ENCODE measurements around the gene PROM2. TPM values are rescaled to one million over a fixed set of nuclear protein-coding genes. Genes with fewer than 3 reads are reported as not detected.
A peak's percentile ranks its signal among the peaks of the same experiment; 100 is the strongest.

Gene PROM2
- total and polyA plus RNA-seq, 10 of the 15 experiments (the other 5 are each of a cell fraction or from before 2014, with no cell fraction given) = 0.01 to 0.04 TPM; not detected in 8

DNA sequence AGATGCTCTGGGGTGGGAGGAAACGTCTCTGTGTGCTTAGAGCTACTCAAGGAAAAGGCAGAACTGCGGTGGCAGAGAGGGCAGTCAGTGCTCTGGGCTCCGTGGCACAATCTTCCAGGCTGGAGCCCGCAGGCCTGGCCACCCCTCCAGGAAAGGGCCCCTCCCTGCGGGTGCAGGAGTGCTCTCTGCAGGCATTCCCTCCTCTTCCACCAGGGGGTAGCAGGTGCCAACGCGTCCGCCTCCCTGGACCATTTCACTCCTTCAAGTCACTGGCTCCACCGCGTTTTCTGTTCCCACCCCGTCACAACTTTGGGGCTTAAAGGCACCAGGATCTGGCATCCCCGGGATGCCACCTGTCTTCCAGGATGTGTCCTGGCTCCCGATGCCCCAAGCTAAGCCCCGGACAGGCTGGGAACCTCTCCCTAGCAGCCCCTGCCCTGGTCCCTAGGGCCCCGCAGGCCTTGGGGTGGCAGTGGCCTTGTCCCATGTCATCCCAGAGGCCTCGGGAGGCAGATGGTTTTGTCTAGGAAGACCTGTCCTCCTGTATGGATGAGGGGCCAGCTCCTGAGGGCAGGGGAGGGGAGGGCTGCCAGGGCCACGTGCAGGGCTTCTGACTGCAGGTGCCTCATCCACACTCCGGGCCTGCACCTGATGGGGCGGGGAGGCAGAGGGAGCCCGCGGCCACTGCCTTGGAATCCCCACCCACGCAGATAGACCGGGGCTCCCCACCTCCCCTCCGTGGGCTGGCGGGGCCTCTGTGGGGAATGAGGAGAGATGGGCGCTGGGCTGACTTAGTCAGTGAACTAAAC is 49.3 kb downstream of the PROM2 start:
- ChIA-PET CTCF (no interaction called here), POLR2A (no interaction called here)
- ATAC-seq = peak; percentile 81

More for the DNA sequence above, 49.3 kb downstream of the PROM2 start:
- RAD21 ChIA-PET (ENCODE audit: unreplicated experiment) = no interaction called here
- H3K4me2 ChIP-seq (ENCODE audit: control insufficient read depth, insufficient read depth) = no peak overlapping the region
- no peak overlapping the region for H3K9ac ChIP-seq (ENCODE audit: control insufficient read depth, insufficient read depth, low read length)
- H3K4me3 ChIP-seq = no peak overlapping the region
- SMC1A ChIA-PET (ENCODE audit: uncharacterized antibody, unreplicated experiment) = no interaction called here
- TF ChIP-seq CTCF (IDR thresholded peaks at IDR 0.05 in 2 of 3, conservative IDR thresholded peaks at IDR 0.05 in 1 of 3; ENCODE audit: control insufficient read depth in 2 of 3, extremely low read depth in 1 of 3, insufficient read depth in 1 of 3, low read depth in 3 of 3, low read length in 3 of 3) (peak; percentile 29 to 50 (median 43)), GATAD2B (conservative IDR thresholded peaks at IDR 0.05; ENCODE audit: low read depth) (no peak), RAD21 (IDR thresholded peaks at IDR 0.05; ENCODE audit: insufficient read depth, low read depth, low read length) (0 out of 2 replicates have a peak, but pooled peaks have one; percentile 23)
- 45% methylated on average over 22 of the region's 26 CpGs for WGBS (ENCODE audit: insufficient coverage, insufficient replicate concordance, low lambda C conversion rate, missing lambda C conversion rate)
- no peak overlapping the region for H2AFZ ChIP-seq (ENCODE audit: control insufficient read depth, low read depth, low read length)
- no peaks in the 10 kb centered on the region for H3K27me3 ChIP-seq (replicated peaks in 1 of 2; ENCODE audit: control insufficient read depth in 2 of 2, insufficient read depth in 2 of 2, low read length in 1 of 2)
- no TSS peak for BruUV-seq (replicated peaks)
- intact Hi-C loops (cut with micrococcal nuclease; ENCODE audit: unreplicated experiment) (no loop called here), in situ Hi-C loops (cut with MboI) (no loop called here)
- H3K27ac ChIP-seq (ENCODE audit: control insufficient read depth, insufficient read depth) = no peak overlapping the region
- DNase-seq (ENCODE audit: low read depth, low spot score) (no peak), FAIRE-seq (no peak)
- no peaks in the 10 kb centered on the region for H3K4me1 ChIP-seq (ENCODE audit: control insufficient read depth, insufficient read depth, low read length)
- H3K79me2 ChIP-seq (ENCODE audit: control insufficient read depth, insufficient read depth, low read length) = no peaks in the 10 kb centered on the region
- no peaks in the 10 kb centered on the region for H3K9me3 ChIP-seq (replicated peaks; ENCODE audit: control insufficient read depth, insufficient read depth, low read length)
- H3K36me3 ChIP-seq (ENCODE audit: control insufficient read depth in 2 of 2, insufficient read depth in 2 of 2, low read length in 1 of 2) = no peaks in the 10 kb centered on the region
- no peaks in the 10 kb centered on the region for H4K20me1 ChIP-seq (ENCODE audit: control insufficient read depth, insufficient read depth)
